SU-DHL-6 (cell line): ENCODE results near the gene ALDH1L2.

Experiments used
- EZH2phosphoT487 ChIP-seq: fragments of 200-600 bp; sonication (generic), shearing (Covaris generic); conservative IDR thresholded peaks from 2 replicates; pipeline ENCODE4 v1.6.1; 2018; ENCODE audit warnings: mild to moderate bottlenecking, antibody characterized with exemption, low read length, moderate library complexity, mixed read lengths
- TF ChIP-seq, protein P1 (sequence below): fragments of 200-600 bp; sonication (generic); IDR thresholded peaks from one replicate; pipeline ENCODE4 v1.5.1; 2017; ENCODE audit warnings: antibody characterized with exemption, mild to moderate bottlenecking, low read length, moderate library complexity; ENCODE audit not compliant: insufficient read depth, poor library complexity, severe bottlenecking

DNA sequence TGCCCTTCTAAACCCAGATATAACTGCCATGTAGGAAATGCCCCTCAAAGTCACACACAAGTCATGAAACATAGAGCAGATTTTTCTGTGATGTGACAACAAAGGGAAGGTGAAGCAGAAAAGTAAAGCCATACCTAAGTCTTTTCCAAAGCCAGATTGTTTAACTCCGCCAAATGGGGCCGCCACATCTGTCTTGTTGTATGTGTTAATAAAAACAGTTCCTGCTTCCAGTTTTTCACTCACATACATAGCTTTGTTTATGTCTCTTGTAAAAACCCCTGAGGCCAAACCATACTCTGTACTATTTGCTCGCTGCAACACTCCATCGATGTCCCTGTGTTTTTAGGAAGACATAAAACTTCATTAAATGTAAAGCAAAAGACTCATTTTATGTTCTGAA, 57.8 kb downstream of the ALDH1L2 start:
- TF ChIP-seq, protein P1, sequence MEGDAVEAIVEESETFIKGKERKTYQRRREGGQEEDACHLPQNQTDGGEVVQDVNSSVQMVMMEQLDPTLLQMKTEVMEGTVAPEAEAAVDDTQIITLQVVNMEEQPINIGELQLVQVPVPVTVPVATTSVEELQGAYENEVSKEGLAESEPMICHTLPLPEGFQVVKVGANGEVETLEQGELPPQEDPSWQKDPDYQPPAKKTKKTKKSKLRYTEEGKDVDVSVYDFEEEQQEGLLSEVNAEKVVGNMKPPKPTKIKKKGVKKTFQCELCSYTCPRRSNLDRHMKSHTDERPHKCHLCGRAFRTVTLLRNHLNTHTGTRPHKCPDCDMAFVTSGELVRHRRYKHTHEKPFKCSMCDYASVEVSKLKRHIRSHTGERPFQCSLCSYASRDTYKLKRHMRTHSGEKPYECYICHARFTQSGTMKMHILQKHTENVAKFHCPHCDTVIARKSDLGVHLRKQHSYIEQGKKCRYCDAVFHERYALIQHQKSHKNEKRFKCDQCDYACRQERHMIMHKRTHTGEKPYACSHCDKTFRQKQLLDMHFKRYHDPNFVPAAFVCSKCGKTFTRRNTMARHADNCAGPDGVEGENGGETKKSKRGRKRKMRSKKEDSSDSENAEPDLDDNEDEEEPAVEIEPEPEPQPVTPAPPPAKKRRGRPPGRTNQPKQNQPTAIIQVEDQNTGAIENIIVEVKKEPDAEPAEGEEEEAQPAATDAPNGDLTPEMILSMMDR: no peak
- no peak for TF ChIP-seq EZH2phosphoT487
